Left ventricle myocardium inferior (tissue), 1 donor: ENCODE results near the gene ARFIP1. TPM values are rescaled to one million over a fixed set of nuclear protein-coding genes. Genes with fewer than 3 reads are reported as not detected.

ENCODE experiments used
- DNase-seq: peaks from one replicate; pipeline ENCODE4 v3.0.0-alpha.2; 2020
- H3K27ac ChIP-seq: fragments of 200-600 bp; replicated peaks from 2 replicates; pipeline ENCODE4 v1.8.0; 2021
- H3K27me3 ChIP-seq: fragments of 200-600 bp; 2 replicates; pipeline ENCODE4 v1.8.0; 2021; ENCODE audit warnings: low read depth
- H3K36me3 ChIP-seq: fragments of 200-600 bp; 2 replicates; pipeline ENCODE4 v1.8.0; 2021
- H3K4me1 ChIP-seq: fragments of 200-600 bp; 2 replicates; pipeline ENCODE4 v1.8.0; 2021
- H3K4me3 ChIP-seq: fragments of 200-600 bp; 2 replicates; pipeline ENCODE4 v1.8.0; 2021; ENCODE audit warnings: mild to moderate bottlenecking, moderate library complexity
- H3K9me3 ChIP-seq: fragments of 200-600 bp; replicated peaks from 2 replicates; pipeline ENCODE4 v1.8.0; 2021
- intact Hi-C: fragments of 100-400 bp; cut with micrococcal nuclease; formaldehyde crosslinking; loops from one replicate; pipeline ENCODE4 v1.11.0; 2022
- long read RNA-seq: library from polyadenylated mRNA; unstranded; transcript quantifications from one replicate; pipeline ENCODE4 v2.0.0, GENCODE V29; 2021
- total RNA-seq: library from RNA; stranded (reverse); fragmentation: NEBNext Ultra II Directional; extraction: Animal tissue kit (Norgen Biotek cat#: 25700); gene quantifications from one replicate; pipeline ENCODE4 v1.2.1, GENCODE V29; 2021
- TF ChIP-seq, protein P1 (sequence below): fragments of 200-600 bp; IDR thresholded peaks from 2 replicates; pipeline ENCODE4 v1.8.0; 2021; ENCODE audit warnings: antibody characterized with exemption, mild to moderate bottlenecking, borderline replicate concordance
- donor health status: DM: no; HTN: yes; CAD: no; lungs with severe emphysema.

ARFIP1 gene, protein sequence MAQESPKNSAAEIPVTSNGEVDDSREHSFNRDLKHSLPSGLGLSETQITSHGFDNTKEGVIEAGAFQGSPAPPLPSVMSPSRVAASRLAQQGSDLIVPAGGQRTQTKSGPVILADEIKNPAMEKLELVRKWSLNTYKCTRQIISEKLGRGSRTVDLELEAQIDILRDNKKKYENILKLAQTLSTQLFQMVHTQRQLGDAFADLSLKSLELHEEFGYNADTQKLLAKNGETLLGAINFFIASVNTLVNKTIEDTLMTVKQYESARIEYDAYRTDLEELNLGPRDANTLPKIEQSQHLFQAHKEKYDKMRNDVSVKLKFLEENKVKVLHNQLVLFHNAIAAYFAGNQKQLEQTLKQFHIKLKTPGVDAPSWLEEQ
- total RNA-seq: 13.2 TPM
- long read RNA-seq, transcript ARFIP1-201 (9 exons, 3,111 nt): major isoform, 14 of 26 reads
- long read RNA-seq, transcript ARFIP1-205 (9 exons, 3,424 nt): minor isoform, 6 of 26 reads
- long read RNA-seq, partial matches to known transcripts: 1 of 26 reads
- long read RNA-seq, other reads (novel, unspliced or antisense): 5 of 26 reads

DNA sequence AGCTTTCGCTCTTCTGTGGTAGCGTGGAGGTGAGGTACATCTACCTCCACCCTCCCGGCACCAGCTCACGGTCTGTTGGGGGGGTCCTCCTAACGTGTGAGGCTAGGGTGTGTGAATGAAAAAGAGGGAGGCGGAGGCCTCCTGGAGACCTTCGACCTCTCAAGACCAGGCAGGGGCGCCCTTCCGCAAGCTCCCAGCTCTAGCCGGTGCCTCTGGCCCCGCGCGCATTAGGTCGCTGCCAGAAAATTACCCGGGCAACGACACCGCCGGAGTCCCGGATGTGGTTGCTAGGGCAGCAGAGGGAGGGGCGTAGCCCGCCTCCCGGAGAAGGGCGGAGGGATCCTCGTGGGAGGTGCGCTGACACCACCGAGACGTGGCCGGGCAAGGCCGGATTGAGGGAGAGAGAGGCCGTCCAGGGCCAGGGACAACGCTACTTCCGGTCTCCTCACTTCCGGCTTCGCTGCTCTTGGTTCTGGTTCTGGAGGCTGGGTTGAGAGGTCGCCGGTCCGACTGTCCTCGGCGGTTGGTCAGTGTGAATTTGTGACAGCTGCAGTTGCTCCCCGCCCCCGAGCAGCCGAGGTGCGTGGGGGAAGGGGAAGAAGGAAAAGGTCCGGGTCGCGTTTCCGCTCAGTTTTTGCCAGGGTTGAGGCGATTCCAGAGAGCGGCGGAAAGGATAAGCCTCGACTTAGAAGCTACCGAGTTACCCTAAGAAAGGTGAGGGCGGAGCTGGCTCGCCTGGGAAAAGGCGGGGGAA lies at the start of gene ARFIP1, which contains the start of gene TIGD4:
Gene ARFIP1, plus strand, starts transcription at position 442 of the 754 bp plus-strand sequence. CDS start 49,680 bp downstream, outside the sequence.
Gene TIGD4, minus strand, starts transcription at position 218 of the 754 bp plus-strand sequence. CDS start 8,726 bp downstream, outside the sequence.
- Histone ChIP-seq H3K27me3 (no peaks in the 10 kb centered on the region), H3K4me1 (peaks cover 50% of the 10 kb centered on the region), H3K4me3 (peak within 1 kb of the TSS; percentile 86), H3K27ac (peak within 1 kb of the TSS; percentile 92), H3K9me3 (no peaks in the 10 kb centered on the region), H3K36me3 (no peaks in the 10 kb centered on the region)
- TF ChIP-seq, protein P1, sequence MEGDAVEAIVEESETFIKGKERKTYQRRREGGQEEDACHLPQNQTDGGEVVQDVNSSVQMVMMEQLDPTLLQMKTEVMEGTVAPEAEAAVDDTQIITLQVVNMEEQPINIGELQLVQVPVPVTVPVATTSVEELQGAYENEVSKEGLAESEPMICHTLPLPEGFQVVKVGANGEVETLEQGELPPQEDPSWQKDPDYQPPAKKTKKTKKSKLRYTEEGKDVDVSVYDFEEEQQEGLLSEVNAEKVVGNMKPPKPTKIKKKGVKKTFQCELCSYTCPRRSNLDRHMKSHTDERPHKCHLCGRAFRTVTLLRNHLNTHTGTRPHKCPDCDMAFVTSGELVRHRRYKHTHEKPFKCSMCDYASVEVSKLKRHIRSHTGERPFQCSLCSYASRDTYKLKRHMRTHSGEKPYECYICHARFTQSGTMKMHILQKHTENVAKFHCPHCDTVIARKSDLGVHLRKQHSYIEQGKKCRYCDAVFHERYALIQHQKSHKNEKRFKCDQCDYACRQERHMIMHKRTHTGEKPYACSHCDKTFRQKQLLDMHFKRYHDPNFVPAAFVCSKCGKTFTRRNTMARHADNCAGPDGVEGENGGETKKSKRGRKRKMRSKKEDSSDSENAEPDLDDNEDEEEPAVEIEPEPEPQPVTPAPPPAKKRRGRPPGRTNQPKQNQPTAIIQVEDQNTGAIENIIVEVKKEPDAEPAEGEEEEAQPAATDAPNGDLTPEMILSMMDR: peak; percentile 24
- intact Hi-C loops: no loop called here
- DNase-seq: peak; percentile 97

DNA sequence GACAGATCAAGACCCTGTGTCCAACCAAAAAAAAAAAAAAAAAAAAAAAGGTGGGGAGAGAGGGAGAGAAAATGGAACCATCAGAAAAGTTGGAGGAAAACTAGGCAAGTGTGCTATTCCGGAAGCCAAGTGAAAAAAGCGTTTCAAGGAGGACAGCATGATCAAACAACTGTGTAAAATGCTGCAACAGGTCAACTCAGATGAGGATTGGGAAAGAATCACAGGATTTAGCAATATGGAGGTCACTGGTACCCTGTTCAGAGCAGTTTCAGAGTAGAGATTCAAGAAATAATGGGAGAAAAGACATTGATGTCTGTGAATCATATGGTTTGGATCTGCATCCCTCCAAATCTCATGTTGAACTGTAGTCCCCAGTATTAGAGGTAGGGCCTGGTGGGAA lies 47.8 kb upstream of the ARFIP1 start:
- H3K4me3 ChIP-seq: no peak overlapping the region
- no peaks in the 10 kb centered on the region for H3K36me3 ChIP-seq
- TF ChIP-seq, protein P1: no peak
- no peak for DNase-seq
- no peaks in the 10 kb centered on the region for H3K9me3 ChIP-seq
- H3K4me1 ChIP-seq: no peaks in the 10 kb centered on the region
- H3K27ac ChIP-seq: no peak overlapping the region
- intact Hi-C loops: loop anchor here (10.0 kb wide), 1 partner anchor 87 kb away; no protein-coding TSS in a partner anchor
- H3K27me3 ChIP-seq: no peaks in the 10 kb centered on the region

DNA sequence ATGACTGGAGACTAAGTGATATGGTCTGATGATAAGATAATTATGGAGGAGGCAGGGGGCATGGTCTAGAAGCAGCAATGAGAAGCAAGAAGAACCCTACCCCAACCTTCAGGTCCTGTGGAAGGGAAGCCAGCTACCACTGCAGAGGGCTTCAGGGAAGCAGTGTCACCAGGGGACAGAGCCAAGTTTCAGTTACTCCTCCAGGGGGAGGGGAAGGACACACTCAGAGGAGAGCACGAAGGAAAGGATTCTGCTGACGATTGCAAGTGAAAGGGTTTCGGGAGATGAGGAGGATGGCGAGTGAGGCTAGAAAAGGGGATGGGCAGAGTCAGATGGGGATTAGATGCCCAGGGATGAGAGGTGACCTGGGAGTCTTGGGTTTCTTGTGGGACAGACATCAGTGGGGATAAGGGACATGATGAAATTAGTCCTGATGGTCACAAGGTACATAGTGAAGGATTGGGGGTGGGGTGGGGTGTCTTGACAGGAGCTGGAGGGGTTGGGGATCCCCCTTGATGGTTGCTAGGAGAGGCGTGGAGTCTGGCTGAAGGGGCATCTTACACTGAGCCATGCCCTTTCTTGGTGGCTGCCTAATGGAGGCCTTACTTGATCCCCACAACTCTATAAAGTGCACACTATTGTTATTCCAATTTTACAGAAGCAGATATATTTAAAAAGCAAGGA lies 45.6 kb upstream of the ARFIP1 start:
- intact Hi-C loops: loop anchor here (10.0 kb wide), 1 partner anchor 89 kb away; no protein-coding TSS in a partner anchor
- Histone ChIP-seq H3K4me3 (no peak overlapping the region), H3K27ac (no peak overlapping the region), H3K9me3 (no peaks in the 10 kb centered on the region), H3K27me3 (no peaks in the 10 kb centered on the region), H3K36me3 (no peaks in the 10 kb centered on the region), H3K4me1 (no peaks in the 10 kb centered on the region)
- no peak for DNase-seq
- TF ChIP-seq, protein P1: no peak

DNA sequence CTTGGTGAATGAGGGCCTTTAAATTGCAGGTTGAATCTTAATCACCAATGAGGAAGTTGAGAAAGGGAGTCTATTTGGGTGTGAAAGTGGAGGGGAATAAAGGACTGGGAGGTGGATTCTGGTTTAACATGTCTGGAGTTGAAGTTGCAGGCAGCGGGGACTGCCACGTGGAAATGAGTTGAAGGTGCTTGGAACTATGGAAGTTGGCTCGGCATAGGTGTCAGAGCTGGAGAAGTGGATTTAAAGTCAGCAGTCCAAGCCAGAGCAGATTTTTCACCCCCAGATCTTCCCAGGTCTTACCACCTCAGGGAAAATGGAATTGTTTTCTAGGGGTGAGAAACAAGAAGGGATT lies 45.1 kb upstream of the ARFIP1 start:
- H3K4me3 ChIP-seq: no peak overlapping the region
- H3K36me3 ChIP-seq: no peaks in the 10 kb centered on the region
- TF ChIP-seq, protein P1: no peak
- no peak overlapping the region for H3K27ac ChIP-seq
- intact Hi-C loops: loop anchor here (5.0 to 10.0 kb wide), 2 partner anchors 90 to 232 kb away; no protein-coding TSS in a partner anchor
- no peak for DNase-seq
- H3K27me3 ChIP-seq: no peaks in the 10 kb centered on the region
- no peaks in the 10 kb centered on the region for H3K4me1 ChIP-seq
- no peaks in the 10 kb centered on the region for H3K9me3 ChIP-seq

DNA sequence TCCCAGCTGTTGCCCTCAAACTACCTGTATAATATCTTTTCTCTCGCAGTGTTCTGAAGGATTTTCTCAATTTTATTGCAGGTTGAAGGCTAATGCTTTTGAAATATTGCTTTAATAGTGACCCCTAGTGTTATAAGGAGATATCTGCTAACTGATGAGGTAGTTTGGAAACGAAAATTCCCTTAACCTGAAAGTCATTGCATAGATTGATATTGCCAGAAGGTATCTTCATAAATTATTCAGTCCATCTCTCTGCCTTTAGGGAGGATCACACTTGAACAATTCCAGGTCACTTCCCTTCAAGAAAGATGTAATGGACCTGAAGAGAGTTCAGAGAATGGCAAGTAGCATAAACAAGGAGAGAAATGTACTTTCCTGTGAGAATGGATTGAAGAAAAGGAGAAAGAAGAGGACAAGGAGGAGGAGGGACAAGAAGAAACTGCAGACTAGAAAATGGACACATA lies 44.3 kb upstream of the ARFIP1 start:
- TF ChIP-seq, protein P1: peak; percentile 73
- no peak overlapping the region for H3K27ac ChIP-seq
- no peaks in the 10 kb centered on the region for H3K4me1 ChIP-seq
- H3K27me3 ChIP-seq: no peaks in the 10 kb centered on the region
- intact Hi-C loops: loop anchor here (5.0 to 10.0 kb wide), 2 partner anchors 91 to 233 kb away; no protein-coding TSS in a partner anchor
- H3K36me3 ChIP-seq: no peaks in the 10 kb centered on the region
- H3K9me3 ChIP-seq: no peaks in the 10 kb centered on the region
- H3K4me3 ChIP-seq: no peak overlapping the region
- no peak for DNase-seq
